LNCaP clone FGC (cell line): Measurements from ENCODE around the gene GIPC2.
"Not testable (repeated sequence)": the region's sequence is repeated elsewhere in the genome, so short reads cannot be mapped to it uniquely, and the experiment has no call there.

ENCODE experiments used
- DNase-seq: peaks from one replicate; pipeline ENCODE4 v3.0.0-alpha.2; 2011; ENCODE audit warnings: low read depth
- H3K4me3 ChIP-seq: 2 replicates; pipeline ENCODE4 v1.5.1; 2011; ENCODE audit warnings: mild to moderate bottlenecking, low read depth, low read length, control low read depth
- TF ChIP-seq, protein P1 (sequence below): IDR thresholded peaks from 2 replicates; pipeline ENCODE4 v1.5.1; 2012; ENCODE audit warnings: mild to moderate bottlenecking; ENCODE audit not compliant: control insufficient read depth, insufficient read depth; ENCODE audit errors: extremely low read depth

GIPC2 gene

DNA sequence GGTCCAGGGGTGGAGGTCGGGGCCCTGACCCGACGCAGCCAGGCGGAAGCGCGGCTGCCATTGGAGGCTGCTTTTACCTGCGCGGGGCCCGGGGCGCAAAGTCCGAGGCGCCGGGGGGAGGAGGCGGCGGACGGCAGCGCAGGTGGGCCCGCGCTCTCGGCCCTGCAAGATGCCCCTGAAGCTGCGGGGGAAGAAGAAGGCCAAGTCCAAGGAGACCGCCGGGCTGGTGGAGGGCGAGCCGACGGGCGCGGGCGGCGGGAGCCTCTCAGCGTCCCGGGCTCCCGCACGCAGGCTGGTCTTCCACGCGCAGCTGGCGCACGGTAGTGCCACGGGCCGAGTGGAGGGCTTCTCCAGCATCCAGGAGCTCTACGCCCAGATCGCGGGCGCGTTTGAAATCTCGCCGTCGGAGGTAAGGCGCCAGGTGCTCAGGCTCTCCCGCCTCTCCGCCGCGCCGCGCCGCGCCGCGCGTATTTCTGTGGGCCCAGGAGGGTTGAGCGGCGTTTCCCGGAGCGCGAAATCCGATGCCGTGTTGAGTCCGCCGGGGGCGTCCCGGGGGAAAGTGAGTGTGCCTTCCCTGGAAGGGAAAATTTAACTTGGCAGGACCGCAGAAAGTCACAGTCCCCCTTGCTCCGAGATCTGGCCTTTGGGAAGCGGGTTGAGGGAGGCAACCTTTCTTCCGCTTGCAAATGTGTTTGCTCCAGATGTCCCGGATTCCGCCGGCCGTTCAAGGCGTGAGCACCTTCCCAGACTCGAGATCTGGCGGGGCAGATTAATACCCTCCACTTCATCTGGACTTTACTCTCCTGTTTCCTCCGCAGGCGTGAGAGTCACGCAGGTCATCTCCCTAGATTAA is at the start of gene GIPC2:
Gene GIPC2, plus strand, starts transcription at position 41 of the 853 bp plus-strand sequence. Its CDS starts 129 bp downstream, at position 170.
- DNase-seq, result no peak
- TF ChIP-seq, protein P1, sequence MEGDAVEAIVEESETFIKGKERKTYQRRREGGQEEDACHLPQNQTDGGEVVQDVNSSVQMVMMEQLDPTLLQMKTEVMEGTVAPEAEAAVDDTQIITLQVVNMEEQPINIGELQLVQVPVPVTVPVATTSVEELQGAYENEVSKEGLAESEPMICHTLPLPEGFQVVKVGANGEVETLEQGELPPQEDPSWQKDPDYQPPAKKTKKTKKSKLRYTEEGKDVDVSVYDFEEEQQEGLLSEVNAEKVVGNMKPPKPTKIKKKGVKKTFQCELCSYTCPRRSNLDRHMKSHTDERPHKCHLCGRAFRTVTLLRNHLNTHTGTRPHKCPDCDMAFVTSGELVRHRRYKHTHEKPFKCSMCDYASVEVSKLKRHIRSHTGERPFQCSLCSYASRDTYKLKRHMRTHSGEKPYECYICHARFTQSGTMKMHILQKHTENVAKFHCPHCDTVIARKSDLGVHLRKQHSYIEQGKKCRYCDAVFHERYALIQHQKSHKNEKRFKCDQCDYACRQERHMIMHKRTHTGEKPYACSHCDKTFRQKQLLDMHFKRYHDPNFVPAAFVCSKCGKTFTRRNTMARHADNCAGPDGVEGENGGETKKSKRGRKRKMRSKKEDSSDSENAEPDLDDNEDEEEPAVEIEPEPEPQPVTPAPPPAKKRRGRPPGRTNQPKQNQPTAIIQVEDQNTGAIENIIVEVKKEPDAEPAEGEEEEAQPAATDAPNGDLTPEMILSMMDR, result no peak
- H3K4me3 ChIP-seq, result no peak within 1 kb of the TSS

DNA sequence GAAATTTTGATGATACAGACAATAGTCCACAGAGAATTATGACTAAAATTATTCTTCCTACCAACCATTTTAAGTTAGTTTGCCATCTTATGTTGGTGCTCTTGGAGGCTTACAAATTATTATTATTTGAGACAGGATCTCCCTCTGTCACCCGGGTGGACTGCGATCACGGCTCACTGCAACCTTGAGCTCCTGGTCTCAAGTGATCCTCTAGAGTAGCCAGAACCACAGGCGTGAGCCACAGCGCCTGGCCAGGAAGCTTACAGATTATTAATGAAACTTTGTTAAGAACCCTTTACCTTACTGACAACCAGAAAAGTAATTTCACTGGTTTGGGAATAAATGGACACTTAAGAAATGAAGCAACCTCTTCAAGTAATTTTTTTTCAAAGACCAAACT is 49.0 kb upstream of the GIPC2 start:
- no peak overlapping the region for H3K4me3 ChIP-seq
- DNase-seq, result no peak
- TF ChIP-seq, protein P1, result no peak

DNA sequence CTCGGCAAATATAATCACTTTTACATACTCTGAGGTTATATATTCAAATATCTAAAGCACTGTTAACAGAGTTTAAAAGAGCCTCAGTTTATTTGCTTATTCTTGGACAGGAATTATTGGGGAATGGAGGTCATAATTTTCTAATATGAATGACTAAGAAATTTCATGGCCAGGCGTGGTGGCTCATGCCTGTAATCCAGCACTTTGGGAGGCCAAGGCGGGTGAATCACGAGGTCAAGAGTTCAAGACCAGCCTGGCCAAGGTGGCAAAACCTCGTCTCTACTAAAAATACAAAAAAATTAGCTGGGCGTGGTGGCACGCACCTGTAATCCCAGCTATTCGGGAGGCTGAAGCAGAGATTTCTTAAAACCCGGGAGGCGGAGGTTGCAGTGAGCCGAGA is 45.2 kb upstream of the GIPC2 start:
- DNase-seq, H3K4me3 ChIP-seq: not testable (repeated sequence)

- TF ChIP-seq, protein P1, result no peak
- H3K4me3 ChIP-seq, result no peak overlapping the region
Observed at GRCh38 chr1:78003070-78003746, 42.6 kb upstream of the GIPC2 start.

DNA sequence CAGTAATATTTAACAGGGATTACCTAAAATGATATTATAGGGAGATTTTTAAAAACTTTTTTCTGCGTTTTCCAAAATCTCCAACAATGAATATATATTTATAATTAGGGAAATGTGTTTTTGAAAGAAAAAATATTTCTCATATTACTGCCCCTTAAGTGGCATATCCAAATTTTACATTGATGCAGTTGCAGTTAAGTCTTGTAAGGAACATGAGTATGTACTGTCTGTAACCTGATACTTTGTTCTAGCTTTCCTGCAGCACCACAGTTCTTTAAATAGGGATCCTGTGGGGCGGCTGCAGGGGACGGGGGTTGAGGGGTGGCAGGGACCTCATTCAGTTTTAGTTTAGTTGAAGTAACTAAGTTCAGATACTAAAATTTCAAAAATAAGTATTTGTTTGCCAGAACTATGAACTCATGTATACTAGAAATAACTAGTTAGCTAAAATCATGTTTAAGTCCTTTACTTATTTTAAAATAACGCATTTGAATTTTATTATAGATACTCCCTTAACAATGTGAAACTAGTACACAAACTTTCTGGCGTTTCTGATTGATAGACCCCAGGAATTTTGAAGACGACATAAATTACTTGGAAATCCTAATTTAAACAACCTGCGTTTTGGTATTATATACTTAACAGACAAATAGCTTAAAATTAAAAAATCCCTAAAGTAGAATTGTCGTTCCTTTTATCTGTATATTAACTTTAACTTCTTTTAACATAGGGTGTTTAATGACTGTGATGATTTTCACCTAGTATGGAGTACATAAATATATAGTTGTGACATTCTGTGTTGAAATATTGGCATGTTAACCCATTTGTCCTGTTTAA is 41.7 kb upstream of the GIPC2 start:
- DNase-seq, result peak; percentile 50
- TF ChIP-seq, protein P1, result no peak
- peak overlapping the region; percentile 73 for H3K4me3 ChIP-seq

More at GRCh38 chr1:78003070-78003746, 42.6 kb upstream of the GIPC2 start:
- no peak for DNase-seq

GRCh38 chr1:78004719-78005447 is 40.9 kb upstream of the GIPC2 start, which contains the start of gene DNAJB4:
Gene DNAJB4 (plus strand): TSS chr1:78004939. CDS start chr1:78005111, 172 bp downstream.
- peak within 1 kb of the TSS; percentile 73 for H3K4me3 ChIP-seq
- DNase-seq, result peak; percentile 97

More at GRCh38 chr1:78004719-78005447, 40.9 kb upstream of the GIPC2 start, which contains the start of gene DNAJB4:
- TF ChIP-seq, protein P1, result no peak
